ENCODE data around the gene DENND6B.
A peak's percentile ranks its signal among the peaks of the same experiment; 100 is the strongest.
"Not testable (repeated sequence)": the region's sequence is repeated elsewhere in the genome, so short reads cannot be mapped to it uniquely, and the experiment has no call there.

The DENND6B gene

DNA sequence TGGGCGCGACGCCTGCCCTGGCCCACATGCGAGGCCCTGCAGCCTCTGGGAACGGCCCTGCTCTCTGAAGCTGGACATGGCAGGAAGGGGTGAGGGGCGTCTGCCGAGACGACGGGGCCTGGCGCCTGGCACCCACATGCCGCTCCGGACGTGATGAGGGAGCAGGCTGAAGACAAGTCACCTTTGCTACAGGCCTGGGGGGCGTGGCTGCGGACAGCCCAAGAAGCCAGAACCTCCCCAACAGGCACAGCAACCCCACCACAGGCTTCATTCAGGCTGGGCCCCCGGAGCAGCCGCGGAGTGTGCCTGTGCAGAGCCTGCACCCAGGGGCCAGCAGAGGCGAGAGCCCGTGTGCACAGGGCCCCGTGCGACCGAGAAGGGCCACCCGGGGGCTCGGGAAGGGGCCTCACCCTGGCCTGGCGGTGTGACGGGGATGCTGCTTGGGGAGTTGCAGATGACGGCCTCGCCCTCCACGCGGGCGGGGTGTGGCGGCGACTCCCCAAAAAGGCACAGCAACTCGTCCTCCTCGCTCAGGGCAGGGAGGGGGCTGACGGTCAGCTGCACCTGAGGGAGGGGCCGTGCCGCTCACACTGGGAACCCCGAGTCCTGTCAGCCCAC, 40.0 kb downstream of the DENND6B start:
- no peak for DNase-seq (ENCODE audit: low read depth)

DNA sequence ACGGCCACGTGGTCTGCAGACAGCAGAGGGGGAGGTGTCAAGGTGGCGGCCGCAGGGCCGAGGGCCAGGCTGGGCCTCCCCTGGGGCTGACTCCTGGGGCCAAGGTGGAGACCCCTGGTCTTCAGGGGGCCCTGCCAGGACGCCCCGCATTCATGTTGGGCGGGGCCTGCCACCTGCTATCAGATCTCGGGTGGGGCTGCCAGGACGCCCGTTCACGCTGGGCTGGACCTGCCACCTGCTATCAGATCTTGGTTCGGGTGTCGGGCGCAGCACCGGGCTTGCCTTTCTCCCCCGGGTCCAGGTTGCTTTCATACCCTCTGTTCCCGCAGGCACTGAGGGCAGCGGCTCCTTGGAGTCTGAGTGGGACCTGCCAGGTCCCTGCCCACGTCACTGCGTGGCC, 40.5 kb downstream of the DENND6B start:
- no peak for DNase-seq (ENCODE audit: low read depth)

DNA sequence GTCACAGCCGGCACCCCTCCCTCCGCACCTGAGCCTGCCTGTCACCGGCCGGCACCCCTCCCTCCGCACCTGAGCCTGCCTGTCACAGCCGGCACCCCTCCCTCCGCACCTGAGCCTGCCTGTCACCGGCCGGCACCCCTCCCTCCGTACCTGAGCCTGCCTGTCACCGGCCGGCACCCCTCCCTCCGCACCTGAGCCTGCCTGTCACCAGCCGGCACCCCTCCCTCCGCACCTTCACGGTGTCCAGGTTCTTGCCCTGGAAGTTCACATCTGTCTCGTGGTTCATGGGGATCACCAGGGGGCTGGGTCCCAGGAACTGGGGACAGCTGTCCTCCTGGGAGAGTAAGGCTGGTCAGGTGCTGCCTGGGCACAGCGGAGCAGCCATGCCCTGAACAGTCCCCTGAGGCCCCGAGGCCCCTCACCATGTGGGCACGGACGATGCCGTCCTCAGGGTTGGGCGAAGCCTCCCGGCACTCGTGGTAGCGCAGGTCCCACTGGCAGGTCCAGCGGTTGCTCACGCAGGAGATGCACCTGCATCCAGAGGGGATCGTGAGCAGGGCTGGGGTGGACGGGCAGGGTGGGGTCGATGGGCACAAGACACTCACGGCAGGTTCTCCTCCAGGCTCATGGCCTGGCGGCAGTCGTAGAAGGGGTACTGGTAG, 41.1 kb downstream of the DENND6B start:
- no peak for DNase-seq (ENCODE audit: low read depth)

DNA sequence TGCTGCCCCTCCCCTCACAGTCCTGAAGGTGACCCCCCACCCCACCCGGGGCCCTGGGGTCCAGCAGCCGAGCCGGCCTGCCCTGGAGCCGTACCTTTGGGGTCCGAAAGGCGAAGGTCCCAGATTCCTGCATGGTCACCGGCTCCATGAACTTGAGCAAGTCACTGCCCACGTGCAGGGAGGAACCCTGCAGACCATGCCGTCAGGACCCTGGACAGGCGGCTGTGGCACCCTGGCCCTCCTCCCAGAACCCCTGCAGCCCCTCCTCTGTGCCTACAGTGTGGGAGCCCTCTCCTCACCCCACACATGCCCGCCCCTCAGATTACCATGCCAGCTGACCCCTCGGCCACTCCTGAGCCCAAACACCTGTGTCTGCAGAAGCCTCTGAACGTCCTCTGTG, 42.3 kb downstream of the DENND6B start:
- no peak for DNase-seq (ENCODE audit: low read depth)

DNA sequence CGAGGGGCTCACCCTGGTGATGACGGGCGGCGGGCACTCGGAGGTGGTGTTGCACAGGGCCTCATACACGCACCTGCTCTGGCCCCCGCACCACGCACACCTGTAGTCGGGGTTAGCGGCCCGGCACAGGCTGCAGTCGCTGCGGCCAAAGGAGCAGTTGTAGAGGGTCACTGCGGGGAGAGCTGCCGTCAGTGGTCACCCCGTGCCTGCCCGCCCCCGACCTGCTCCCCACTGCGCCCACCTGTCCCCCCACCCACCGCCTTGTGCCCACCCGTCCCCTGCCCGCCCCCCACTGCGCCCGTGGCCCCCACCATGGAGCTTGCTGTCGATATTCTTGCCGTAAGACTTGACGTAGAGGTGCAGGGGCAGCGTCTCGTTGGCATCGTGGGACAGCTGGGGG, 43.0 kb downstream of the DENND6B start:
- no peak for DNase-seq (ENCODE audit: low read depth)

DNA sequence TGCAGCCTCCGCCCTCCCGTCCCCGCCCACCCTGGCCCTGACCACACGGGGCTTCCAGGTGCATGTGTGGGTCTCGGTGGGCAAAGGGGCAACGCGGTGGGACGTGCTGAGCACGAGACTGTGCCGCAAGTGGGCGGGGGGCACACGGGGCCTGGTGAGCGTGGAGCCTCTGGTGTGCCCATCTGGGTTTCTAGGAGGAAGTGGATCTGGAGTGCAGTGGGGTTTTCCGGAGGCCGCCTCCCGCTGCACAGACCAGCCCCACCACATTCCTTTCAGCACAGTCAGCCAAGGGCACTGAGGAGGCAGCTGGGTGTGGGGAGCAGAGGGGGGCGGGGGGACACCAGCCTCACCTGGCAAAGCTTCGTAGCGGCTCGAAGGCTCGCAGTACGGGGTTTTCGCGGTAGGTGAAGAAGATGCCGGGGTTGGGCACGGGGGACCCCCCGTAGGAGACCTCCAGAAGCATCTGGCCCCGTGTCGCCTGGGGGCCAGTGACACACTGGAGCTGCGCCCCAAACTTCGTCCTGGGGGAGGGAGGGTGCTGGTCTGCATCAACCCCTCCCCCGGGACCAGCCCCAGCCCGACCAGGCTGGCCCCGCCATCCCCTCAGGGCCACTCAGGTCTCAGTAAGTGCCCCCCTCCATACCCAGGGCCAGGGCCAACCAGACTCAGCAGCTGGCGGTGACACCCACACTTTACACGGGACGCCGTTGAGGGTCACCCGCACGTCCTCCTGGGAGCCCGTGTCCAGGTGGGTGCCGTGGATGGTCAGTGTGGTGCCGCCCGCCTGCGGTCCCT, 44.3 kb downstream of the DENND6B start:
- peak; percentile 89 for DNase-seq (ENCODE audit: low read depth)

DNA sequence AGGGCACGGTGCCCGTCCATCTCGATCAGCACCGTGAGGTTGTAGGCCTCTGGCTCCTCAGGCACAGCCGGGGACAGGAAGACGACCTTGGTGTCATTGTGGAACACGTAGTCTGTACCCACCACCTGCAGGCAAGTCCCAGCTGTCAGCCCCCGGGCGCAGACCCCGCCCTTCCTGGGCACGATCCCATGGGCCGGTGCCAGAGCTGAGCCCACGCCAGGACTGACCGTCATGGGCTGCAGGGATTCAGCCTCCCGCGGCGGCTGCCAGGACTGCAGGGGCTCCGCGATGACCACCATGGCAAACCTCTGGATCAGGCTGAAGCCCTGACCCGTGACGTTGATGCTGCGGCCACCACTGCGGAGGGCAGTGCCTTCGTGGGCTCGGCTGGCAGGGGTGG, 44.9 kb downstream of the DENND6B start:
- no peak for DNase-seq (ENCODE audit: low read depth)

DNA sequence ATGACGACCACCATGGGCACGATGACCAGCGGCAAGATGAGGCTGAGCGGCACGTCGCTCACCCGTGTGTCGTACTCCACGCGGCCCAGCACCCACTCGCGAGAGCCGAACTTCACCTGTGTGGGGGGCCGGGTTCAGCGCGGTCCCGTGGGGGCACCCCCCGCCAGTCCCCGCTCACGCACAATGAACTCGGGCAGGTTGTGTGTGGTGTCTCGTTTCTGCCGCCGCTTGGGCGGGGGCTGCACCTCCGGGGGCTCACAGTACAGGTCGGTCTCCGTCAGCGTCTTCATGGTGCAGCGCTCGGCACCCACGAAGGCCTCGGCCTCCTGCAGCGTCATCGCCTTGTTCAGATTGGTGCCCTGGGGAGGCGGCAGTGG, 45.4 kb downstream of the DENND6B start:
- DNase-seq (ENCODE audit: low read depth), result no peak

DNA sequence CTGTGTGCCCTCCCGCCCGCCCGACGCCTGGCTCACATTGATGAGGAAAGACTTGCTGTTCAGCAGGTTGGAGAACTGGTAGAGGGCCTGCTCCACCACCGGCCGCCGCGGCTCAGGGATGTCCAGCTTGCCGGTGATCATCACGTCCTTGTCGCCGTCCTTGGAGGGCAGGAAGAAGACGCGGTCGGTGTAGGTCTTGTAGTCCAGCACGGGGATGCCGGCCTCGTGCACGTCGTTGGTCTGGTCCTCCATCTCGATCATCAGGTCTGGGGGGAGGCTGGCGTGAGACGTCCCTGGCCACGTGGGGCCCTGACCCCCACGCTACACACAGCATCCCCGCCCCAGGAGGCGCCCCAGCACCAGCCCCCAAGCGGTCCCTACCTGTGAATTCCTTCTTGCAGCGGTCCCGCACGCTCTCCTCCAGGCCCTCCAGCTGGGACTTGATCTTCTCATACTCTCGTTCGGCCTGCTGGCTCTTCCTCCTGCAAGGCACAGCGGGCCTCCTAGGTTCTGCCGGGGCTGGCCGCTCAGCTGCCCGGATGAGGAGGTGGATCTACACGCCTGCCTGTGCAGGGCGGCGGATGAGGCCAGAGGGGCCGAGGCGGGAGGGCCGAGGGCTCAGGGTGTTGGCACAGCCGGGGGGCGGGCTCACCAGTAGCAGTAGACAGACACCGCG, 46.0 kb downstream of the DENND6B start:
- DNase-seq (ENCODE audit: low read depth), result no peak

DNA sequence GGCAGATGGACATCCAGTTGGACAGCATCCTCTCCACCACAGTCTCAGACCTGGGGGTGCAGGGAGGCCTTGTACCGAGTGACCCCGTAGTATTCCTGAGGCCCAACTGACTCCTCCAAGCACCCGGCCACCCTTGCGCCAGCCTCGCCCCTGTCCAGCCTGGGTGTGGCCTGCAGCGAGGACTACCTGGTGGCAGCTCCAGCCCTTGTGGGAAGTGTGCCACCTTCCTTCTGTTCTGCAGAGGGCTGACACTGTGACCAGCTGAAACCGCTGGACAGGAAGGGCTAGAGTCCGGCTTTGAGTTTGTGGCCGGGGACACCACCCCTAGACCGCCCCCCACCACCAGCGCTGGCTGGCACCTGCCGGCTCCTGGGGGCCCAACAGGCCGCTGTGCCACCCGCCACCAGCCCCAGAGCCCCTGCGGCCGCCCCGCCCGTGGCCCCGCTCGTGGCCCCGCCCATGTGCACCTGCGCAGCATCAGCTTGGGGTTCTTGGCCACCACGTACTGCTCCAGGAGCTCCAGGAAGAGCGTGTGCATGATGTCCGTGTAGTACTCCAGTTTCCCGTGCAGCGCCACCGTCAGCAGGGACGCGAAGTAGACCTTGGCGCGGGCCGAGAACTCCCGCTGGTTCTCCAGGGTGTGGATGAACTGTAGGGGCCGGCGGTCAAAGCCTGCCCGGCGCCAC, 46.6 kb downstream of the DENND6B start:
- DNase-seq (ENCODE audit: low read depth), result no peak

DNA sequence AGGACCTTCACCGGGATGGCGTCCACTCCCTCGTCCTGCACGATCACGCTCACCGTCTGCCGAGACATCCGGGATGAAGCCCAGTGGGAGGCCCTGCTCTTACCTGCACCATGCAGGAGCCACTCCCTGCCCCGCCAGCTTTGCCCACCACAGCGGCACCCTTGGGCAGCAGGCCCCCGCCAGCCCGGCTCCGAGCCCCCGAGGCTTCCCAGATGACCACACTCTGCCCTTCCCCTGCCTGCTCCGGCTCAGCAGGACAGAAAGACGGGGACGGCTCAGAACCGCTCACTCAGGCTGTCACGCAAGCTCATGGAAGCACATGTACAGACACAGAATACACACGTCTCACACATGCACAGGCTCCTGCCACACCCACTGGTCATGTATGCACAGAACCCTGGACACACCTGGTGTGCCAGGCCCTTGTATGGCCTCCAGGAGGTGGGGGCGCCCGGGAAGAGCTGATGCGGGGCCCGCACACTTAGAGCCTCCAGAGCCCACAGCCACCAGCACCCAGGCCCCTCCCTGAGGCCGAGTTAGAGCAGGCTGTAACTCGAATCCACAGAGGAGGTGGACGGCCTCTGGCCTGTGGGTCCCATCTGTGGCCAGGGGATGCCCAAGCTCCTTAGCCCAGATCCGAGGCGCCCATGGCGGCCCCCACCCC, 47.7 kb downstream of the DENND6B start:
- no peak for DNase-seq (ENCODE audit: low read depth)

DNA sequence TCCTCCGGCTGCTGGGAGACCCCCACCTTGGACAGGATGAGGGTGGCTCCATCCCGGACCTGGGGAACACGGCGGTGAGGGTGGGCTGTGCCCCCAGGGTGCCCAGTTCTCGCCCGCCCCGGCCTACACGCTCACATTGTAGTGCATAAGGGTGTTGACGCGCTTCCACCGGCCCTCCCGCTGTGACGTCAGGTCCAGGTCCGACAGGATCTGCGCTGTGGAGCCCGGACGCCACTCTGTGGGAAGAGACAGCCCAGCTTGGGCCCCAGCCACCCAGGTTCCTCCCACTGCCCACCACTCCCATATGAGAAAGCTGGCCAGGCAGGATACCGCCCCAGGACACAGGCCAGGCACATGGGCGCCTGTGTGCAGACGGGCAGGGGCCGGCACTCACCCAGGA, 48.4 kb downstream of the DENND6B start:
- no peak for DNase-seq (ENCODE audit: low read depth)

DNA sequence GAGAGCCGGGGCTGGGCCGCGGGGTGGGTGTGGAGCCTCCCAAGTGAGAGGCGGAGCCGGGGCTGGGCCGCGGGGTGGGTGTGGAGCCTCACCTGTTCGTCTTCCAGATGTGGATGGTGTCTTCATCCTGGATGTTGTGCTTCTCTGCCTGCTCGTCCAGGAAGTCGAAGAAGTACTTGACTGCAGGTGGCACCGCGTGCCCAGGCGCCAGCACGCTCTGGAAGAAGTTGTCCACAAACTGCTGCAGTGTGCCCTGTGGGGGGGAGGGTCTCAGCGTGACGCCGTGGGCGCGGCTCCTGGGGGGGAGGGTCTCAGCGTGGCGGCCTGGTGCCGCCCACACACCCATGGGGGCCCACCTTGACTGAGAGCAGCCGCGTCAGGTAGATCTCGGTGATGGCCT, 49.1 kb downstream of the DENND6B start:
- no peak for DNase-seq (ENCODE audit: low read depth)

DNA sequence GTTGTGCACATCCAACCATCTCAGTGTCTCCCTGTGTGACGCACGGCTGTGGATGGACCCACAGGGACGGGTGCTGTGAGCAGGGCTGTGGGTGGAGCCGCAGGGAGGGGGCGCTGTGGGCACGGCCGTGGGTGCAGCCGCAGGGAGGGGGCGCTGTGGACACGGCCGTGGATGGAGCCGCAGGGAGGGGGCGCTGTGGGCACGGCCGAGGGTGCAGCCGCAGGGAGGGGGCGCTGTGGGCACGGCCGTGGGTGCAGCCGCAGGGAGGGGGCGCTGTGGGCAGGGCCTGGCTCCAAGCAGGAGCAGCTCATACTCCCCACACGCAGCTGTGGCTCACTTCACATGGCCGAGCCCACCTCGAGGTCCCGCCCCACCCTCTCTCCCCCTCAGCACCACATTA, 50.7 kb downstream of the DENND6B start:
- peak; percentile 48 for DNase-seq (ENCODE audit: low read depth)

DNA sequence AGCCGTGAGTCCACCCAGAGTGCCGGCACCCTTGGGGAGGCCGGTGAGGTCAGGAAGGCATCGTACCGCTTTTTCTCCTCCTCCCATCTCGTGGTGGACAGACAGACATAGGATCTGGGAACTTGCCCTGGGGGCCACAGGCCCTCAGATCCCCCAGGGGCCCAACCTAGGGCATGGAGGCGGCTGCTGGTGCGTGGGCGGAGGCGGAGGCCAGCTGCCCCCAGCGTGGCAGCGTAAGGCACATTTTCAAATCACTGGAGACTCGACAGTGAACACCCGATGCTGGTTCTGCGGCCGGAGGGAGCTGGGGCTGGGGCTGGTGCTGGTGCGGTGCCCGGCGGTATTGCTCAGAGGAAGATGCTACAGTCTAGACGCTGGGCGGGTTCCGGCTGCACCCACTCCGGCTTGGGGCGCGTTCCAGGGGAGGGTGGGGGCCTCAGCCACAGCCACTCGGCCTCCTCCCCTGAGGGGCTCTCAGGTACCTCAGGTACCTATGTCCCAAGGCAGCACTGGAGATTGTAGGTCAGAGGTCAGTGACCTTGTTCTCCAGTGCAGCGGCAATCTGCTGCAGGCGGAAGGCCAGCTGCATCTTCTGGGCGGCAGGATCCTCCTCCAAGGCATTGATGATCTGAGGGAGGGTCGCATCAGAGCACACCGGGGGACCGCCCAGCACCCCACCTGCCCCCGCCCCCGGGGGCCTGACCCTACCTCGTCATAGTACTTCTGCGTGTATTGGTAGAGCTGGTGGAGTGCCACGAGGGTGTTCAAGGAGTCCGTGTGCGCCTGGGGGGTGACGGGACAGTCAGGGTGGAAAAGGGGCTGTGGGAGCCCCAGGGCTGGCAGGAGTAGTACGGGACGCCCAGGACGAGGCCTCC, 51.4 kb downstream of the DENND6B start:
- no peak for DNase-seq (ENCODE audit: low read depth)

DNA sequence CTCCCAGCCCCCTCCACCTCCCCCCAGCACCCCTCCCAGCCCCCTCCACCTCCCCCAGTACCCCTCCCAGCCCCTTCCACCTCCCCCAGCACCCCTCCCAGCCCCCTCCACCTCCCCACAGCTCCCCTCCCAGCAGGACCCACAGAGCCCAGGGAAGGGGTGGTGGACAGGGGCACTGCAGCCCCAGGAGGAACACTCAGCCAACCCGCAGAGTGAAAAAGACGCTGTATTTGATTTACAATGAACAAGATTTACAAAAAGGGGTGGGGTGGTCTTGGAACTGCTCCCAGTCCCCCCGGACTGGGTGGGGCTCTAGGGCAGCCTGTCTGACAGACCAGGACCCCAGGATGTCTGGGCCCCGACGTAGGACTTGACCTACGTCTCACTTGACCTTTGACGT, 52.0 kb downstream of the DENND6B start:
- DNase-seq (ENCODE audit: low read depth), result no peak

DNA sequence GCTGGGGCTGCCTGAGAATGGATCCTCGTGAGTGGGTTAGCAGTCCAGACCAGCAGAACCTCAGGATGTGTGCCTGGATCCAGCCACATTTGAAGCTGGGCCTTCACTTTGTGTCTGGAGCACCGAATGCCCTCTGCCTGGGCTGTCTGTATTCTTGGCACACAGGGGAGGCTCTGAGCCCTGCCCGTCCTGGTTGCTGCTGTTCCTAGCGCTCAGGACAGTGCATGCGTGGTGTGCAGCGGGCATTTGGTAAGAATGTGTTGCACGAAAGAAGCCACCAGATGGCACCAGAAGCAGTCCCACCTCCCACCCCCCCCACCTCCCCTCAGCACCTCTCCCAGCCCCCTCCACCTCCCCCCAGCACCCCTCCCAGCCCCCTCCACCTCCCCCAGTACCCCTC, 52.5 kb downstream of the DENND6B start:
- DNase-seq (ENCODE audit: low read depth), result peak; percentile 73

DNA sequence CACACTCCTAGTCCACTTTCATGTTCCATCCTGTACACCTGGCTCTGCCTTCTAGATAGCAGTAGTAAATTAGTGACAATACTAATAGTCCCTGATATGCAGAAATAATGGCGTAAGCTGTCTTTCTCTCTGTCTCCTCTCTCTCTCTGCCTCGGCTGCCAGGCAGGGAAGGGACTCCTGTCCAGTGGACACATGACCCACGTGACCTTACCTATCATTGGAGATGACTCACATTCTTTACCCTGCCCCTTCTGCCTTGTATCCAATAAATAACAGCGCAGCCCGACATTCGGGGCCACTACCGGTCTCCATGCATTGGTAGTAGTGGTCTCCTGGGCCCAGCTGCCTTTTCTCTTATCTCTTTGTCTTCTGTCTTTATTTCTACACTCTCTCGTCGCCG, 53.0 kb downstream of the DENND6B start:
- DNase-seq (ENCODE audit: low read depth), result not testable (repeated sequence)

DNA sequence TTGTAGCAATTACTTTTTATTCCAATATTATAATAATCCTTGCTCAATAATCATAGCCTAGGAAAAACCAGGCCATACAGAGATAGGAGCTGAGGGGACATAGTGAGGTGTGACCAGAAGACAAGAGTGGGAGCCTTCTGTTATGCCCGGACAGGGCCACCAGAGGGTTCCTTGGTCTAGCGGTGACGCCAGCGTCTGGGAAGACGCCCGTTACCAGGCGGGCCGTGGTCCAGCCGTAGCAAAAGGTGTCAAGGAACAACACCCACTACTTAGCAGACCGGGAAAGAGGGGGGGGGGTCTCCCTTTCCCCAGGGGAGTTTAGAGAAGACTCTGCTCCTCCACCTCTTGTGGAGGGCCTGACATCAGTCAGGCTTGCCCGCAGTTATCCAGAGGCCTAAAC, 53.5 kb downstream of the DENND6B start:
- DNase-seq (ENCODE audit: low read depth), result not testable (repeated sequence)

DNA sequence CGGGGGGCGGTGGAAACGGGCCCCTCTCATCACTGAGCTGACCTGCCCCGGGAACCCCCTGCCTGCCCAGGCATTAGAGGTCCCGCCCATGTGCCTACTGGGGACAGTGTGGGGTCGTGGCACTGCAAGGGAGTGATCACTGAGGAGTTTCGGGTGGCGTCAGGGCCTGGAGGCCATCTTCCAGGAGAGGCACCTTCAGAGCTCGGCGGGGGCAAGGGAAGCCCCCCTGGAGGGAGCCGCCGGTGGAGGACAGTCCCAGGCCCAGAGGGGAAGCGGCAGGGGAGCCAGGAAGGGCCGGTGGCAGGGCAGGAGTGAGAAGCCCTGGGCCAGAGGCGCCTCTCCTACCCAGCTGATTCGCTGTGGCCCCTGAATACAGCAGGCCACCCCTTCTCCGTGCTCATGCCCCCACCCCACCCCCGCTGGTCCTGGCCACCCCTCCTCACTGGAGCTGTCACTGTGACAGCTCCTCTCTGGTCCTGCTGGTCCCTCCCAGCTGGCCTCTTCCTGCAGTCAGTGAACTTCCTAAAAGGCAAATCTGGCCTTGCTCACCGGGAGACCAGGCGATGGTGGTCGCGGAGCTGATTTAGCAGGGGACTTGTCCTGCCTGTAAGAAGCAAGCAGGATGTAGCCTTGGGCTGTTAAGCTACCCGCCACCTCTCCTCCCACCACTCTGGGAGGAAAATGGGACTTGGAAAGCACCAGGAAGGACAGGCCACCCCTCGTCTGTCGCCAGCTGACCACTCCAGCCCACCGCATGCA, 54.6 kb downstream of the DENND6B start:
- peak; percentile 27 for DNase-seq (ENCODE audit: low read depth)
